Stomach (tissue), 9 donors: ENCODE measurements around the gene HPN. TPM values are rescaled to one million over a fixed set of nuclear protein-coding genes. Genes with fewer than 3 reads are reported as not detected.

Experiments used
- DNase-seq, 2 donors: peaks; one replicate each; pipeline versions ENCODE4 v3.0.0 to v3.0.0-alpha.2; 2013 to 2019
- H3K27ac ChIP-seq, 5 donors: fragments of 200-600 bp in 4 of 5; sonication (generic) in 4 of 5; one replicate each; pipeline ENCODE4 v1.5.1; 2013 to 2019; ENCODE audit warnings: mild to moderate bottlenecking in 1 of 5, moderate library complexity in 1 of 5
- H3K27me3 ChIP-seq, 3 donors: fragments of 200-600 bp; sonication (generic); one replicate each; pipeline ENCODE4 v1.5.1; 2017 to 2019; ENCODE audit warnings: mixed run types in 1 of 3
- H3K36me3 ChIP-seq, 4 donors: fragments of 200-600 bp; sonication (generic); 1 replicate in 3 of 4; 2 replicates in 1 of 4; pipeline ENCODE4 v1.5.1; 2016 to 2019
- H3K4me1 ChIP-seq, 4 donors: fragments of 200-600 bp; sonication (generic); one replicate each; pipeline ENCODE4 v1.5.1; 2016 to 2019
- H3K4me3 ChIP-seq, 4 donors: fragments of 200-600 bp; sonication (generic) in 3 of 4; one replicate each; pipeline ENCODE4 v1.5.1; 2016 to 2019; ENCODE audit warnings: mild to moderate bottlenecking in 1 of 4
- H3K9me3 ChIP-seq, 4 donors: fragments of 200-600 bp; sonication (generic); one replicate each; pipeline ENCODE4 v1.5.1; 2016 to 2019
- CTCF ChIP-seq, 7 experiments: fragments of 450-650 bp in 4 of 7; fragments of 200-600 bp in 3 of 7; sonication (generic) in 3 of 7; IDR thresholded peaks; one replicate each; pipeline ENCODE4 v1.5.1; 2016 to 2019; ENCODE audit warnings: antibody characterized with exemption in 7 of 7, control low read depth in 2 of 7, mild to moderate bottlenecking in 1 of 7
- EP300 ChIP-seq: sonication (generic); formaldehyde crosslinking; IDR thresholded peaks from one replicate; pipeline ENCODE4 v1.6.1; 2017; ENCODE audit warnings: antibody characterized with exemption
- POLR2A ChIP-seq, 4 donors: fragments of 450-650 bp; IDR thresholded peaks; one replicate each; pipeline ENCODE4 v1.6.1; 2016; ENCODE audit warnings: antibody characterized with exemption in 4 of 4, control low read depth in 2 of 4, mild to moderate bottlenecking in 1 of 4, moderate library complexity in 1 of 4
- POLR2AphosphoS5 ChIP-seq, 3 donors: sonication (generic); formaldehyde crosslinking; IDR thresholded peaks; one replicate each; pipeline ENCODE4 v1.6.1; 2016; ENCODE audit warnings: antibody characterized with exemption in 3 of 3
- WGBS, 5 donors: extraction: QIAGEN DNeasy Blood & Tissue Kit in 3 of 5; methylation state at CpG; one replicate each; pipeline versions ENCODE4 v1.1.5 to v1.1.7; 2013 to 2018; 5-methylcytosine and 5-hydroxymethylcytosine counted together
- intact Hi-C: fragments of 100-400 bp; cut with DNase I; formaldehyde crosslinking; loops from one replicate; pipeline ENCODE4 v1.15.1; 2023; ENCODE audit warnings: low total_unique reads
- polyA plus RNA-seq, 3 donors: library from polyadenylated mRNA; stranded (reverse); fragments of 200-250 nt; gene quantifications; one replicate each; pipeline ENCODE4 v1.2.3, GENCODE V29; 2013
- total RNA-seq, 5 donors: library from RNA; depleted of rRNA; stranded (reverse); fragments of >200 nt; gene quantifications; one replicate each; pipeline versions ENCODE4 v1.1.0 to v1.2.3, GENCODE V29; 2014 to 2016
- donor health status: healthy with polysubstance abuse.
- donor health status: Bipolar disorder and iron deficiency.
- donor health status: healthy.

Gene HPN
- total and polyA plus RNA-seq, 8 donors = 14.7 to 45.2 (median 28.6) TPM; not detected in 1

- H3K27ac ChIP-seq = no peak overlapping the region
- H3K9me3 ChIP-seq = peaks cover 0 to 9% (median 7%) of the 10 kb centered on the region in 4 donors
- no peak for TF ChIP-seq EP300
- TF ChIP-seq POLR2AphosphoS5 (IDR thresholded peaks at IDR 0.05) = no peak
- TF ChIP-seq POLR2A (IDR thresholded peaks at IDR 0.05) = no peak
- no peak for TF ChIP-seq CTCF (IDR thresholded peaks at IDR 0.05)
- H3K27me3 ChIP-seq = no peaks in the 10 kb centered on the region
- no peaks in the 10 kb centered on the region for H3K36me3 ChIP-seq
- WGBS, 5 donors = 87 to 100% (median 90%) methylated on average over 3 of the region's 3 CpGs
- no peak overlapping the region for H3K4me3 ChIP-seq
- peaks cover 0 to 5% (median 2%) of the 10 kb centered on the region in 4 donors for H3K4me1 ChIP-seq
- intact Hi-C loops = no loop called here
- no peak for DNase-seq
These were observed 28.9 kb downstream of the HPN start for GRCh38 chr19:35070471-35070870.

- Histone ChIP-seq H3K27me3 (no peaks in the 10 kb centered on the region), H3K4me3 (no peak overlapping the region), H3K36me3 (no peaks in the 10 kb centered on the region), H3K27ac (no peak overlapping the region), H3K9me3 (peaks cover 0 to 9% (median 7%) of the 10 kb centered on the region in 4 donors), H3K4me1 (no peaks in the 10 kb centered on the region)
- intact Hi-C loops = no loop called here
- TF ChIP-seq POLR2A (IDR thresholded peaks at IDR 0.05) (no peak), POLR2AphosphoS5 (IDR thresholded peaks at IDR 0.05) (no peak), EP300 (no peak), CTCF (IDR thresholded peaks at IDR 0.05) (no peak)
- 70 to 89% (median 86%) methylated on average over 8 to 10 of the region's 10 CpGs for WGBS, 5 donors
- DNase-seq = no peak
These were observed 32.0 kb downstream of the HPN start for GRCh38 chr19:35073516-35073915.

- no peak for DNase-seq
- peaks cover 0 to 9% (median 7%) of the 10 kb centered on the region in 4 donors for H3K9me3 ChIP-seq
These were observed 32.4 kb downstream of the HPN start for GRCh38 chr19:35073941-35074340.

GRCh38 chr19:35074426-35075201 lies 33.1 kb downstream of the HPN start:
- DNase-seq = no peak
- 84 to 94% (median 89%) methylated on average over 11 to 21 of the region's 21 CpGs for WGBS, 5 donors
- no peaks in the 10 kb centered on the region for H3K4me1 ChIP-seq
- peaks cover 0 to 9% (median 7%) of the 10 kb centered on the region in 4 donors for H3K9me3 ChIP-seq
- intact Hi-C loops = no loop called here
- H3K4me3 ChIP-seq = no peak overlapping the region
- no peaks in the 10 kb centered on the region for H3K36me3 ChIP-seq
- H3K27ac ChIP-seq = no peak overlapping the region
- no peaks in the 10 kb centered on the region for H3K27me3 ChIP-seq
- TF ChIP-seq POLR2A (IDR thresholded peaks at IDR 0.05) = no peak
- no peak for TF ChIP-seq EP300
- no peak for TF ChIP-seq CTCF (IDR thresholded peaks at IDR 0.05)
- TF ChIP-seq POLR2AphosphoS5 (IDR thresholded peaks at IDR 0.05) = no peak

More at GRCh38 chr19:35073941-35074340, 32.4 kb downstream of the HPN start:
- H3K4me1 ChIP-seq = no peaks in the 10 kb centered on the region
- intact Hi-C loops = no loop called here
- no peaks in the 10 kb centered on the region for H3K27me3 ChIP-seq
- H3K4me3 ChIP-seq = no peak overlapping the region
- H3K27ac ChIP-seq = no peak overlapping the region
- H3K36me3 ChIP-seq = no peaks in the 10 kb centered on the region
- TF ChIP-seq CTCF (IDR thresholded peaks at IDR 0.05) (no peak), POLR2A (IDR thresholded peaks at IDR 0.05) (no peak), POLR2AphosphoS5 (IDR thresholded peaks at IDR 0.05) (no peak), EP300 (no peak)
- 71 to 86% (median 82%) methylated on average over 2 to 8 of the region's 8 CpGs for WGBS, 5 donors
